HG03135 (cell line): ENCODE measurements around the gene DNAJC27.
A peak's percentile ranks its signal among the peaks of the same experiment; 100 is the strongest.

ENCODE experiments used
- ATAC-seq: cut with Tn5 transposase; IDR thresholded peaks from one replicate; pipeline ENCODE4 v1.9.1; 2021; ENCODE audit warnings: mild to moderate bottlenecking, moderate library complexity; ENCODE audit not compliant: unreplicated experiment

Gene DNAJC27

GRCh38 chr2:24971286-24971535 is 544 bp downstream of the DNAJC27 start:
- no peak for ATAC-seq

GRCh38 chr2:24970483-24971285 is 1.1 kb downstream of the DNAJC27 start:
- ATAC-seq = no peak

- ATAC-seq = no peak
These were observed 2.0 kb downstream of the DNAJC27 start for GRCh38 chr2:24969784-24970183.

- ATAC-seq = no peak
These were observed 9.9 kb downstream of the DNAJC27 start for GRCh38 chr2:24961903-24962302.

DNA sequence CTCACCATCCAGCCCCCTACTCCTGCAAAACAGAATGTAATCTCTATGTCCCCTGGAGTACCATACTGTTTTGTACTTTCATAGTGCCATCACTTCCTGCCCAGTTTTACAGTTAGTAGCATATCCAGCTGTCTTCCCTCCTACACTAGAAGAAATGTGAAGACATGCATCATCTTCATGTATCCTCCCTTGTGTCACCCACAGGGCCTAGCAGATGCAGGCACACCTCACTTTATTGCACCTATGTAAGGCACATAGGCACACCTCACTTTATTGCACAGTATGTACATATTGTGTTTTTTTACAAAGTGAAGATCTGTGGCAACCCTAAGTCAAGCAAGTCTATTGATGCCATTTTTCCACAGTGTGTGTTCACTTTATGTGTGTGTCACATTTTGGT is 12.0 kb downstream of the DNAJC27 start:
- no peak for ATAC-seq

DNA sequence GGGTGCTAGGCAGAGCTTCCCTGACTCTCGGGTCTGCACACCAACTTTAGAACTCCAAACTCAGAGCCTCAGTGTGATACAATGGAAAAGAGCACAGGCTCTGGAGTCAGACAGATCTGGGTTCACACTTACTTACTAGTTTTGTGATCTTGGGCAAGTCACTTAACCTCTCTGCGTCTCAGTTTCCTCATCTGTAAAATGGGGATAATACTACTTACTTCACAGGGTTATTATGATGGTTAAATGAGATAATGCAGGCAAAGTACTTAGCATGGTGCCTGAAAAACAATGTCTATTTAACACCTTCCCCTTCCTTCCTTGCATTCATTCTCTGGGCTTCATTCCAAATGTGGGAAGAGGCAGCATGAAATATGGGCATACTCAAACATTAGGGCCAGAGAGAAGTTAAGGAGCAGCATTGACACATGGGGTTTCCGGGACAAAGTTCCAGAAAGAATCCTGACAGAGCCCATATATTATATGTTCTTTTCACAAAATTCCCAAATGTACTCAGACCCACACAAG is 13.3 kb downstream of the DNAJC27 start:
- ATAC-seq = no peak

- no peak for ATAC-seq
These were observed 13.8 kb downstream of the DNAJC27 start for GRCh38 chr2:24957976-24958375.

DNA sequence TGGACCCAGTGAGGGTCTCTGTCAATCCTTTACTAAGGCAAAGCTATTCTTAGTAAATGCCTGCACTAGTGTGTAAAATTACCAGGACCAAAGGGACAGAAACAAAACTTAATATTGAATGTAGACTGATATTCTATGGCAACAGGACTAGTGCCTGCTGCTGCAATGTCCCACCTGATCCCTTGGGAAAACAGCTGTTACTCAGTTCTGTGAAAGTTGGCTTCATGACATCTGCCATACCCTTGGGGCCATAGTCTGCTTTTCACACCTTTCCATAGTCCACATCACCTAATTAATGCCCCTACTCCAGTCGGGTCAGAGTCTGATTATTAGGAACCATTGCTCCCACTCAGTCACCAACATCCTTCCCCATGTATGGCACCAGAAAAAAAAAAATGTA is 14.5 kb downstream of the DNAJC27 start:
- no peak for ATAC-seq

DNA sequence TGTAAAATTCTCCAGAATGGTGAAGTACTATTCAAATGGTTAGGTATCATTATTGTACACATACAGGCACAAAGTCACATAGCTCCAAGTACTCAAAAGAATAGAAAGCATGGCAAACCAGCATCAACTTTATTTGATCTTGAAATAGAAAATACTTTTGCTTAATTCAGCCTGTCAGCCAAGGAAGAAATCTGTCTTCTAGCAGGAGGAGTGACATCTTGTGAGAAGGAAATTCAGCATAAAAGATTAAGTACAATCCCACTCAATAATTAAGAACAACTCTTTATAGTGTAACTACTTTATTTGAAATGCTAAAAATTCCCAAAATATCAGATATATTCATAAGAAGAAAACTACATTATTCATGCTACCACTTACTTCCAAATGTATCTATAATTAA is 15.8 kb downstream of the DNAJC27 start:
- ATAC-seq = no peak

DNA sequence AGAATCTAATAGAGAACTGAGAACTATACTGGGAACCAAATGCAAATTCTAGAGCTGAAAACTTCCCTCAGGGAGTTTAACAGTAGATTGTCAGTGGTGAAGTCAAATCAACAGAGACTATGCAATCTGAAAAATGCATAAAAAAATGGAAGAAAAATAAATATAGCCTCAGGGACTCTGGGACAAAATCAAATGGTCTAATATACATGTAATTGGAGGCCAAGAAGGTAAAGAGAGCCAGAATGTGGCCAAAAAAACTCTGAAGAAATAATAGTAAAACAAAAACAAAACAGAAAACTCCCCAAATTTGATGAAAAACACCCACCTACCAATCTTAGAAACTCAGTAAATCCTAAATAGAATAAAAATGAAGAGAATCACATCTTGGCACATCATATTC is 16.5 kb downstream of the DNAJC27 start:
- no peak for ATAC-seq

- no peak for ATAC-seq
These were observed 21.7 kb downstream of the DNAJC27 start for GRCh38 chr2:24950102-24950501.

DNA sequence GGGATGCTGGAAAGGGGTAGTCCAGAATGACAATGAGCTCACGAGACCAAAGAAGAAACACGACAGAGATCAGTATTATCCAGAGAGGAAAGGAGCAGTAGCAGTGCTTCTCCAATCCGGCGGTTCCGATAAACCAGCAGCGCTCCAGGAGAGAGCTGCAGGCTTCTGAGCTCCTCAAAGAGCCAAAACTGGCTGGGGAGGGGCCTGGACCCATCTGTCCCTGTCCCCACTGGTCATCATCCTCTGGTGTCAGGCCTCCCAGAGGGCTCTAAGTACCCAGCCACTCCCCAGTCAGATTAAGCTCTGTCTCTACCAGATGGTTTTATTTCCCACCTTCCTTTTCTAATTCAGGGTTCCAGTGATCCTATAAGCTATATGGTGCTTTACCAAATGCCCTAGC is 23.2 kb downstream of the DNAJC27 start:
- no peak for ATAC-seq

DNA sequence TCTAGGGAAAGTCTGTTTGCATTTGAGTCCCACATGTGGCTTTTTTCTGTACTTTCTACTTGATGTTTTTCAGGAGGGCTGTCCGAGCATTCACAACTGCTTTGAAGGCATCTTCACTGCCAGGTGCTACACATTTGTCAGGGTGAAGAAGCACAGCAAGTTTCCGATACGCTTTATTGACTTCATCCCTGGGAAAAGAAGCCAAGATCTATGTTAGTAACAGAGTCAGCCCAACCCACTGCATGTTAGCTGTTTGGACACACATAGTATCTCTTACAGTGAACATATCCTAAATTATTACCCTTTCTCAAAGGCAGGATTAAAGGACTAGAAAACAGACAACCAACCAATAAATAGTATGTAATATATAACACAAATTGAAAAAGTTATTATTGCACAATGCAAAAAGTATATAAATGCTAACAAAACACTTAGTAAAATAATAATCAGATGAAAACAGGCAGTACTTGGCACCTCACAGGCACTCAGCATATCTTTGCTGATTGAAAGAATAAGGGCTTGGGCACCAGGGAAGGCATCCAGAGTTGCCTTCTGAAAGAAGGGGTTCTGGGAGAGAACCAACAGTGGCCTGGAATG is 24.1 kb downstream of the DNAJC27 start:
- no peak for ATAC-seq

- no peak for ATAC-seq
These were observed 25.8 kb downstream of the DNAJC27 start for GRCh38 chr2:24945907-24946306.

GRCh38 chr2:24943427-24944053 is 28.2 kb downstream of the DNAJC27 start:
- no peak for ATAC-seq

- no peak for ATAC-seq
These were observed 32.4 kb downstream of the DNAJC27 start for GRCh38 chr2:24939353-24939752.

GRCh38 chr2:24937236-24937635 is 34.5 kb downstream of the DNAJC27 start:
- no peak for ATAC-seq

DNA sequence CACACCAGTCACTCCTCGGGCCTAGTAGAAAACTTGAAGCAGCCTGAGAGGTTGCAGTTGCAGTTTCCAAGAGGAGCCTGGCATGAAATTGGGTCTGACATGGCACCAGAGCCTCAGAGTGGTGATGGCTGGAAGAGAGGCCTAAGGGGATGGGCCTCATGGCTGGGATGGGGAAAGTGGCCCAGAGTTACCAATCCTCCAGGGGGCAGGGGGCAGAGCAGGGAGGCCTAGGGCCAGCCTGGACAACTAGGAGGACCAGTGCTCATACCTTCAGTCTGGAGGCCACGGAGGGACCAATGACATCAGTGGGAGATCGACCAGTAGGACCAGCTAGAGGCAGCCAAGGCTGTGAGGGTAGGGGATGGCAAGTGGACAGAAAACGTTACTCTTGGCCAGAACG is 36.6 kb downstream of the DNAJC27 start:
- ATAC-seq = no peak

- no peak for ATAC-seq
These were observed 39.0 kb downstream of the DNAJC27 start for GRCh38 chr2:24932715-24933114.

DNA sequence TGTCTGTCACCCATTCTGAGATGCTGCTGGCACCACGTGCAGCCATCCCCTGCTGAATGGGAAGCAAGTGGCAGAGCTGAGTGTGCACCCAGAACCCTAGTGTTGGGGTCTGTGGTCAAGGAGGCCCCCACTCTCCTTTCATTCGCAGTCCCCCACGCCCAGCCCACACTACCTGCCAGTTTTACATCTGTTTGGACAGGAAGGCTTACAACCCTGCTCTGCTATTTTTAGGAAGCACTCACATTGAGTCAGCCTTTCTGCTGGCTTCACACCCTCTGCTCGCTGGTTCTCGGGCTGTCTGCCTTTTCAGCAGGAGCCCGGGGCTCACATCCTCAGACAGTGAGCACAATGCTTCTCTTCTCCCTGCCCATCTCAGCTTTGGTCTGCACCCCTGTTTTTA is 41.0 kb downstream of the DNAJC27 start:
- ATAC-seq = peak; percentile 61

GRCh38 chr2:24929230-24929629 is 42.5 kb downstream of the DNAJC27 start:
- no peak for ATAC-seq

DNA sequence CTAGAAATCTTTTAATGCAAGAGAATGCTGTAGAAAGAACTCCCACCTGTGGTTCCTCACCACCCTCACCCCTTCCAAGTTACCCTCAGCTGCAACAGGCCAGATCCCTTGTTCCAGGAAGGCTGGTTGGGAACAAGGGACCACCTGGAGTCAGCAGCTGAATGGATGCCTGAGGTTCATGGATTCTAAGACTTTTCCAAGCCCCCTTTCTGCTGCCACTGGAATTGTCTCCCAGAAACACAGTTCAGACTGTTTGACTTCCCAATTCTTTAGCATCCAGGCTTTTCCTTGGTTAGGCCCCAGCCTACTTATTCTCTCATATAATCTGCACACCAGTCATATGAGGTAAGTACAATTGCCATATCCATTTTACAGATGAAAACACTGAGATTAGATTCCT is 43.7 kb downstream of the DNAJC27 start:
- ATAC-seq = no peak
